K562 (cell line): ENCODE measurements around the gene TMEM208. TPM values are rescaled to one million over a fixed set of nuclear protein-coding genes. Genes with fewer than 3 reads are reported as not detected.

Experiments used
- CEBPB ChIP-seq: fragments of 450-650 bp; IDR thresholded peaks from 2 replicates; pipeline ENCODE4 v1.6.1; 2016; ENCODE audit warnings: missing genetic modification characterization, missing compliant biosample characterization
- COPS2 ChIP-seq: fragments of 450-650 bp; conservative IDR thresholded peaks from 2 replicates; pipeline ENCODE4 v1.6.1; 2016; ENCODE audit warnings: mild to moderate bottlenecking, moderate library complexity
- CSDE1 ChIP-seq, 2 experiments: fragments of 450-650 bp; IDR thresholded peaks; 2 replicates each; pipeline ENCODE4 v1.6.1; 2016; ENCODE audit warnings: mild to moderate bottlenecking in 1 of 2
- GABPA ChIP-seq: fragments of 200-800 bp; sonication (Bioruptor generic); conservative IDR thresholded peaks from 2 replicates; pipeline ENCODE4 v1.6.1; 2016; ENCODE audit warnings: low read depth, missing genetic modification characterization, missing compliant biosample characterization
- HDAC6 ChIP-seq: IDR thresholded peaks from 2 replicates; pipeline ENCODE4 v1.6.1; 2012; ENCODE audit warnings: low read depth, mild to moderate bottlenecking, control low read depth, inconsistent platforms, low read length, moderate library complexity
- ILF3 ChIP-seq: fragments of 450-650 bp; IDR thresholded peaks from 2 replicates; pipeline ENCODE4 v1.6.1; 2018; ENCODE audit warnings: antibody characterized with exemption, mild to moderate bottlenecking, moderate library complexity, borderline replicate concordance
- MEIS2 ChIP-seq: fragments of 450-650 bp; IDR thresholded peaks from 2 replicates; pipeline ENCODE4 v1.6.1; 2014; ENCODE audit warnings: mild to moderate bottlenecking; ENCODE audit not compliant: partially characterized antibody
- POLR2B ChIP-seq: fragments of 450-650 bp; IDR thresholded peaks from 2 replicates; pipeline ENCODE4 v1.6.1; 2018; ENCODE audit warnings: low read depth; ENCODE audit not compliant: partially characterized antibody
- POLR3G ChIP-seq: IDR thresholded peaks from 2 replicates; pipeline ENCODE4 v1.6.1; 2011; ENCODE audit not compliant: insufficient read length, insufficient replicate concordance; ENCODE audit errors: extremely low read depth
- PTBP1 ChIP-seq: fragments of 200-400 bp; formaldehyde crosslinking; IDR thresholded peaks from 2 replicates; pipeline ENCODE4 v1.6.1; 2017; ENCODE audit warnings: low read depth, low read length
- PTTG1 ChIP-seq: fragments of 450-650 bp; IDR thresholded peaks from 2 replicates; pipeline ENCODE4 v1.6.1; 2016; ENCODE audit warnings: low read depth, mild to moderate bottlenecking, missing genetic modification characterization, missing compliant biosample characterization
- RBFOX2 ChIP-seq: fragments of 200-400 bp; formaldehyde crosslinking; IDR thresholded peaks from 2 replicates; pipeline ENCODE4 v1.6.1; 2017; ENCODE audit warnings: low read depth, mild to moderate bottlenecking, low read length, moderate library complexity
- SIN3B ChIP-seq: fragments of 450-650 bp; IDR thresholded peaks from 2 replicates; pipeline ENCODE4 v1.6.1; 2017; ENCODE audit warnings: low read depth, mild to moderate bottlenecking, moderate library complexity
- TAF15 ChIP-seq: fragments of 200-400 bp; formaldehyde crosslinking; IDR thresholded peaks from 2 replicates; pipeline ENCODE4 v1.6.1; 2017; ENCODE audit warnings: mild to moderate bottlenecking, low read depth, low read length, moderate library complexity
- TGIF2 ChIP-seq: sonication (generic); formaldehyde crosslinking; IDR thresholded peaks from 2 replicates; pipeline ENCODE4 v1.8.1; 2022; ENCODE audit warnings: mild to moderate bottlenecking, missing genetic modification reagents, moderate library complexity
- TOE1 ChIP-seq, 2 experiments: fragments of 450-650 bp in 1 of 2; sonication (generic) in 1 of 2; formaldehyde crosslinking in 1 of 2; IDR thresholded peaks; 2 replicates each; pipeline versions ENCODE4 v1.7.1 to v1.8.0; 2016 to 2022; ENCODE audit warnings: borderline replicate concordance in 2 of 2, mild to moderate bottlenecking in 2 of 2, antibody characterized with exemption in 1 of 2, inconsistent platforms in 1 of 2, low read depth in 1 of 2, missing genetic modification reagents in 1 of 2, moderate library complexity in 1 of 2
- ZNF347 ChIP-seq: fragments of 450-650 bp; formaldehyde crosslinking; IDR thresholded peaks from 2 replicates; pipeline ENCODE4 v1.4.0; 2020; ENCODE audit warnings: low read depth, mild to moderate bottlenecking, moderate library complexity
- ZNF699 ChIP-seq: fragments of 250-450 bp; sonication (Bioruptor Pico); IDR thresholded peaks from 2 replicates; pipeline ENCODE4 v1.8.0; 2021; ENCODE audit warnings: mild to moderate bottlenecking, moderate library complexity; ENCODE audit not compliant: insufficient replicate concordance
- ZNF764 ChIP-seq: fragments of 250-450 bp; sonication (Bioruptor Pico); IDR thresholded peaks from 2 replicates; pipeline ENCODE4 v1.4.0; 2020; ENCODE audit warnings: low read depth, mild to moderate bottlenecking, moderate library complexity
- ZNF79 ChIP-seq: fragments of 250-450 bp; sonication (Bioruptor Pico); IDR thresholded peaks from 2 replicates; pipeline ENCODE4 v1.4.0; 2020; ENCODE audit warnings: low read depth, mild to moderate bottlenecking, moderate library complexity
- ZSCAN29 ChIP-seq: fragments of 450-650 bp; IDR thresholded peaks from 2 replicates; pipeline ENCODE4 v1.6.1; 2017
- polyA plus RNA-seq, 8 experiments: library from polyadenylated mRNA; depleted of rRNA in 4 of 8; stranded (reverse) in 5 of 8; unstranded in 3 of 8; fragments of >200 nt; fragmentation: Nextera tagmentation in 2 of 8; fragmentation: Illumina TruSeq in 1 of 8; extraction: Ambion mirVana in 2 of 8; extraction: Trizol in 1 of 8; gene quantifications; 2 replicates each; pipeline versions ENCODE4 v1.2.1 to v1.2.3, GENCODE V29; 2011 to 2014; ENCODE audit warnings: inconsistent platforms in 1 of 8, missing spikeins in 1 of 8
- total RNA-seq, 7 experiments: library from RNA; depleted of rRNA in 6 of 7; stranded (reverse); fragments of >200 nt in 6 of 7; fragmentation: Illumina TruSeq in 2 of 7; extraction: Trizol in 2 of 7; gene quantifications; 2 replicates each; pipeline versions ENCODE4 v1.2.1 to v1.2.3, GENCODE V29; 2011 to 2021; ENCODE audit warnings: low replicate concordance in 1 of 7
- TF ChIP-seq, protein P1 (sequence below): fragments of 450-650 bp; IDR thresholded peaks from 2 replicates; pipeline ENCODE4 v1.6.1; 2016; ENCODE audit warnings: antibody characterized with exemption

The TMEM208 gene
- total and polyA plus RNA-seq, 9 of the 15 experiments (the other 6 are each of a cell fraction or from before 2014, with no cell fraction given), result 31.8 to 239 (median 54.3) TPM

- peak; percentile 90 for TF ChIP-seq TGIF2 (CRISPR knock-in tag)
- no peak for TF ChIP-seq TAF15
- TF ChIP-seq CSDE1 (IDR thresholded peaks at IDR 0.05), result no peak
- TF ChIP-seq SIN3B, result no peak
- TF ChIP-seq ZNF347 (CRISPR knock-in tag), result no peak
- TF ChIP-seq PTTG1, result no peak
- TF ChIP-seq TOE1 (IDR thresholded peaks at IDR 0.05; ENCODE audit: borderline replicate concordance), result 0 out of 2 replicates have a peak, but pooled peaks have one; percentile 31
- TF ChIP-seq TOE1 (CRISPR knock-in tag; IDR thresholded peaks at IDR 0.05; ENCODE audit: borderline replicate concordance, low read depth), result peak; percentile 96; the same call in 1 of the 2 replicates
- TF ChIP-seq, protein P1, sequence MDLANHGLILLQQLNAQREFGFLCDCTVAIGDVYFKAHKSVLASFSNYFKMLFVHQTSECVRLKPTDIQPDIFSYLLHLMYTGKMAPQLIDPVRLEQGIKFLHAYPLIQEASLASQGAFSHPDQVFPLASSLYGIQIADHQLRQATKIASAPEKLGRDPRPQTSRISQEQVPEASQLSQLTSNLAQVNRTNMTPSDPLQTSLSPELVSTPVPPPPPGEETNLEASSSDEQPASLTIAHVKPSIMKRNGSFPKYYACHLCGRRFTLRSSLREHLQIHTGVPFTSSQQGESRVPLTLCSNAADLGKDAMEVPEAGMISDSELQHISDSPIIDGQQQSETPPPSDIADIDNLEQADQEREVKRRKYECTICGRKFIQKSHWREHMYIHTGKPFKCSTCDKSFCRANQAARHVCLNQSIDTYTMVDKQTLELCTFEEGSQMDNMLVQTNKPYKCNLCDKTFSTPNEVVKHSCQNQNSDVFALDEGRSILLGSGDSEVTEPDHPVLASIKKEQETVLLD, result no peak
- no peak for TF ChIP-seq CEBPB (tag)
- no peak for TF ChIP-seq MEIS2
- no peak for TF ChIP-seq COPS2
- no peak for TF ChIP-seq HDAC6
- TF ChIP-seq ZSCAN29, result no peak; the same call in 1 of the 2 replicates
- no peak for TF ChIP-seq ZNF699 (CRISPR knock-in tag)
- no peak for TF ChIP-seq POLR2B
- no peak for TF ChIP-seq RBFOX2
- no peak for TF ChIP-seq POLR3G
- no peak for TF ChIP-seq GABPA (tag)
- TF ChIP-seq ZNF79 (CRISPR knock-in tag), result no peak
- TF ChIP-seq ZNF764 (CRISPR knock-in tag), result no peak
- TF ChIP-seq ILF3, result no peak
- TF ChIP-seq PTBP1, result no peak
These were observed 41.8 kb upstream of the TMEM208 start (continued) for GRCh38 chr16:67184995-67185650.
